H9 (cell line): Measurements from ENCODE around the gene VPS25. TPM values are rescaled to one million over a fixed set of nuclear protein-coding genes. Genes with fewer than 3 reads are reported as not detected.

ENCODE experiments used
- DNase-seq: peaks from one replicate; pipeline ENCODE4 v3.0.0-alpha.2; 2017
- H2AFZ ChIP-seq: one replicate; pipeline ENCODE4 v1.6.1; 2013; ENCODE audit warnings: mild to moderate bottlenecking, low read length, control low read depth, moderate library complexity
- H2AK5ac ChIP-seq: 2 replicates; pipeline ENCODE4 v1.6.1; 2013; ENCODE audit warnings: low read length, control low read depth, mixed read lengths; ENCODE audit not compliant: insufficient read length
- H2BK120ac ChIP-seq: one replicate; pipeline ENCODE4 v1.6.1; 2013; ENCODE audit warnings: low read depth, mild to moderate bottlenecking, low read length, control low read depth, inconsistent platforms; ENCODE audit not compliant: poor library complexity, severe bottlenecking
- H2BK12ac ChIP-seq: 2 replicates; pipeline ENCODE4 v1.6.1; 2013; ENCODE audit warnings: low read length, control low read depth, mixed read lengths, low read depth; ENCODE audit not compliant: insufficient read length
- H2BK15ac ChIP-seq: 2 replicates; pipeline ENCODE4 v1.6.1; 2013; ENCODE audit warnings: low read depth, low read length, control low read depth
- H2BK20ac ChIP-seq: one replicate; pipeline ENCODE4 v1.6.1; 2013; ENCODE audit warnings: low read depth, mild to moderate bottlenecking, low read length, control low read depth, inconsistent platforms; ENCODE audit not compliant: poor library complexity, severe bottlenecking
- H2BK5ac ChIP-seq: 2 replicates; pipeline ENCODE4 v1.6.1; 2013; ENCODE audit warnings: low read length, control low read depth, mixed read lengths; ENCODE audit not compliant: insufficient read length
- H3K14ac ChIP-seq: 2 replicates; pipeline ENCODE4 v1.6.1; 2013; ENCODE audit warnings: low read length, control low read depth; ENCODE audit not compliant: insufficient read depth
- H3K18ac ChIP-seq: 2 replicates; pipeline ENCODE4 v1.6.1; 2013; ENCODE audit warnings: low read depth, mild to moderate bottlenecking, mixed read lengths, low read length, control low read depth; ENCODE audit not compliant: insufficient read length
- H3K23ac ChIP-seq: 2 replicates; pipeline ENCODE4 v1.6.1; 2013; ENCODE audit warnings: low read length, control low read depth, mixed read lengths, low read depth; ENCODE audit not compliant: insufficient read length
- H3K23me2 ChIP-seq: 2 replicates; pipeline ENCODE4 v1.6.1; 2013; ENCODE audit warnings: low read depth, mild to moderate bottlenecking, mixed read lengths, low read length, control low read depth; ENCODE audit not compliant: insufficient read length, poor library complexity, severe bottlenecking
- H3K27ac ChIP-seq: 2 replicates; pipeline ENCODE4 v1.5.1; 2013; ENCODE audit warnings: low read length, control low read depth, mixed read lengths, low read depth; ENCODE audit not compliant: insufficient read length
- H3K27me3 ChIP-seq: 2 replicates; pipeline ENCODE4 v1.6.1; 2013; ENCODE audit warnings: low read length, control low read depth, inconsistent platforms; ENCODE audit not compliant: insufficient read depth
- H3K4ac ChIP-seq: 2 replicates; pipeline ENCODE4 v1.6.1; 2013; ENCODE audit warnings: low read depth, mild to moderate bottlenecking, control low read depth, inconsistent platforms, low read length, moderate library complexity
- H3K4me1 ChIP-seq: 2 replicates; pipeline ENCODE4 v1.6.1; 2013; ENCODE audit warnings: low read length, control low read depth, inconsistent platforms; ENCODE audit not compliant: insufficient read depth
- H3K4me2 ChIP-seq: 2 replicates; pipeline ENCODE4 v1.6.1; 2013; ENCODE audit warnings: low read length, control low read depth, mixed read lengths; ENCODE audit not compliant: insufficient read length, insufficient read depth
- H3K56ac ChIP-seq: 2 replicates; pipeline ENCODE4 v1.6.1; 2013; ENCODE audit warnings: low read depth, mild to moderate bottlenecking, mixed read lengths, low read length, control low read depth; ENCODE audit not compliant: insufficient read length
- H3K79me1 ChIP-seq: 2 replicates; pipeline ENCODE4 v1.6.1; 2013; ENCODE audit warnings: low read depth, mild to moderate bottlenecking, moderate library complexity, low read length, control low read depth, inconsistent platforms; ENCODE audit not compliant: insufficient read depth, poor library complexity, severe bottlenecking
- H3K79me2 ChIP-seq: 2 replicates; pipeline ENCODE4 v1.6.1; 2013; ENCODE audit warnings: low read length, control low read depth, inconsistent platforms; ENCODE audit not compliant: insufficient read depth
- H3K9ac ChIP-seq: 2 replicates; pipeline ENCODE4 v1.6.1; 2013; ENCODE audit warnings: low read length, control low read depth, mixed read lengths; ENCODE audit not compliant: insufficient read length; ENCODE audit errors: extremely low read depth
- H3K9me3 ChIP-seq: one replicate; pipeline ENCODE4 v1.6.1; 2013; ENCODE audit warnings: low read depth, low read length, inconsistent platforms; ENCODE audit not compliant: control insufficient read depth
- H3T11ph ChIP-seq: one replicate; pipeline ENCODE4 v1.6.1; 2013; ENCODE audit warnings: mild to moderate bottlenecking, low read length, control low read depth, inconsistent platforms
- H4K20me1 ChIP-seq: one replicate; pipeline ENCODE4 v1.6.1; 2013; ENCODE audit not compliant: control insufficient read depth, insufficient read length, insufficient read depth
- H4K5ac ChIP-seq: 2 replicates; pipeline ENCODE4 v1.6.1; 2013; ENCODE audit warnings: low read depth, mild to moderate bottlenecking, mixed read lengths, low read length, control low read depth; ENCODE audit not compliant: insufficient read length
- H4K8ac ChIP-seq: replicated peaks from 2 replicates; pipeline ENCODE4 v1.6.1; 2013; ENCODE audit warnings: low read length, control low read depth, mixed read lengths, low read depth; ENCODE audit not compliant: insufficient read length
- H4K91ac ChIP-seq: 2 replicates; pipeline ENCODE4 v1.6.1; 2013; ENCODE audit warnings: low read depth, mild to moderate bottlenecking, moderate library complexity, mixed read lengths, low read length, control low read depth; ENCODE audit not compliant: insufficient read length
- H3K27ac Mint-ChIP-seq, 3 experiments: 2 replicates in 2 of 3; 3 replicates in 1 of 3; pipeline ENCODE4 v1.8.0; 2020 to 2021; ENCODE audit warnings: mixed read lengths in 3 of 3, mild to moderate bottlenecking in 1 of 3, moderate library complexity in 1 of 3
- H3K27me3 Mint-ChIP-seq: 2 replicates; pipeline ENCODE4 v1.8.0; 2021; ENCODE audit warnings: low read depth, mild to moderate bottlenecking, moderate library complexity, mixed read lengths
- H3K36me3 Mint-ChIP-seq, 3 experiments: 2 replicates in 2 of 3; 3 replicates in 1 of 3; pipeline ENCODE4 v1.8.0; 2020 to 2021; ENCODE audit warnings: low read depth in 3 of 3, mixed read lengths in 3 of 3; ENCODE audit not compliant: insufficient read depth in 1 of 3
- H3K4me1 Mint-ChIP-seq, 2 experiments: 2 replicates each; pipeline ENCODE4 v1.8.0; 2020; ENCODE audit warnings: mixed read lengths in 2 of 2
- H3K4me3 Mint-ChIP-seq, 2 experiments: 2 replicates in 1 of 2; 3 replicates in 1 of 2; pipeline ENCODE4 v1.8.0; 2020 to 2021; ENCODE audit warnings: mild to moderate bottlenecking in 2 of 2, mixed read lengths in 2 of 2, moderate library complexity in 1 of 2
- H3K9me3 Mint-ChIP-seq, 2 experiments: 2 replicates in 1 of 2; 3 replicates in 1 of 2; pipeline ENCODE4 v1.8.0; 2020; ENCODE audit warnings: mild to moderate bottlenecking in 2 of 2, mixed read lengths in 2 of 2, moderate library complexity in 1 of 2
- WGBS: extraction: QIAGEN DNeasy Blood & Tissue Kit; methylation state at CpG from one replicate; pipeline ENCODE4 v1.1.7; 2013; ENCODE audit warnings: missing lambda C conversion rate, low lambda C conversion rate, mixed read lengths; ENCODE audit not compliant: insufficient read length; ENCODE audit errors: extremely low coverage; 5-methylcytosine and 5-hydroxymethylcytosine counted together
- total RNA-seq: library from RNA; stranded (reverse); gene quantifications from 2 replicates; pipeline ENCODE4 v1.2.1, GENCODE V29; 2021
- TF ChIP-seq, protein P1 (sequence below): fragments of 200-600 bp; sonication (generic); conservative IDR thresholded peaks from 3 replicates; pipeline ENCODE4 v1.8.0; 2021; ENCODE audit warnings: antibody characterized with exemption, mild to moderate bottlenecking

VPS25 gene
- total RNA-seq, 1 experiment from 2014 or later: 113 TPM

DNA sequence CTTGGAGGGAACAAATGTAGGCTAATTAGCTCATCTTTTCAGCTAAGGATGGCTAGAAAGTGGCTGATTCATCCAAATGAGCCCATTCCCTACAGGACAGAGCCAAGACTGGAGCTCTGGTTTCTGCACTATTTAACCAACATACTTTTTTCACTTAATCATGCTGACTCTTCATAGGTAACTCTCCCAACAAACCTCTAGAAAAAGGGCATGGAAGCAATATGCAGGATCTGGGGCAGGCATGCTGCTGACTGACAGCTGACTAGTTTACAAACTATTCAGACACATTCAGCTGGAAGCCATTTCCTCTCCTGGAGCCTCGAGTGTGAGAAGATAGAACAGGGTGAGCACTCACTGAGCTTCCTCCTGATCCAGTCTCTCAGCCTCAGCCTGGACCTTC, 44.6 kb downstream of the VPS25 start:
- no peak overlapping the region for H2AK5ac ChIP-seq
- H2BK15ac ChIP-seq: no peak overlapping the region
- peaks cover 25 to 83% (median 65%) of the 10 kb centered on the region in 3 experiments; a peak in 6 of 7 replicates for H3K36me3 Mint-ChIP-seq
- no peak overlapping the region for H3K27ac Mint-ChIP-seq
- H3K27me3 ChIP-seq: no peaks in the 10 kb centered on the region
- H2BK5ac ChIP-seq: no peak overlapping the region
- H3K23me2 ChIP-seq: no peaks in the 10 kb centered on the region
- H2BK12ac ChIP-seq: no peak overlapping the region
- no peak overlapping the region for H3K56ac ChIP-seq
- H3K4me1 Mint-ChIP-seq: no peaks in the 10 kb centered on the region
- H4K8ac ChIP-seq: no peak overlapping the region
- no peak for DNase-seq
- no peaks in the 10 kb centered on the region for H3K79me2 ChIP-seq
- no peaks in the 10 kb centered on the region for H4K20me1 ChIP-seq
- H3K9me3 ChIP-seq: no peaks in the 10 kb centered on the region
- no peak overlapping the region for H3K14ac ChIP-seq
- H3K23ac ChIP-seq: no peak overlapping the region
- H3K4me2 ChIP-seq: no peak overlapping the region
- H3K9ac ChIP-seq: no peak overlapping the region
- no peak overlapping the region for H3K27ac ChIP-seq
- H3T11ph ChIP-seq: no peak overlapping the region
- H2BK120ac ChIP-seq: no peak overlapping the region
- TF ChIP-seq, protein P1, sequence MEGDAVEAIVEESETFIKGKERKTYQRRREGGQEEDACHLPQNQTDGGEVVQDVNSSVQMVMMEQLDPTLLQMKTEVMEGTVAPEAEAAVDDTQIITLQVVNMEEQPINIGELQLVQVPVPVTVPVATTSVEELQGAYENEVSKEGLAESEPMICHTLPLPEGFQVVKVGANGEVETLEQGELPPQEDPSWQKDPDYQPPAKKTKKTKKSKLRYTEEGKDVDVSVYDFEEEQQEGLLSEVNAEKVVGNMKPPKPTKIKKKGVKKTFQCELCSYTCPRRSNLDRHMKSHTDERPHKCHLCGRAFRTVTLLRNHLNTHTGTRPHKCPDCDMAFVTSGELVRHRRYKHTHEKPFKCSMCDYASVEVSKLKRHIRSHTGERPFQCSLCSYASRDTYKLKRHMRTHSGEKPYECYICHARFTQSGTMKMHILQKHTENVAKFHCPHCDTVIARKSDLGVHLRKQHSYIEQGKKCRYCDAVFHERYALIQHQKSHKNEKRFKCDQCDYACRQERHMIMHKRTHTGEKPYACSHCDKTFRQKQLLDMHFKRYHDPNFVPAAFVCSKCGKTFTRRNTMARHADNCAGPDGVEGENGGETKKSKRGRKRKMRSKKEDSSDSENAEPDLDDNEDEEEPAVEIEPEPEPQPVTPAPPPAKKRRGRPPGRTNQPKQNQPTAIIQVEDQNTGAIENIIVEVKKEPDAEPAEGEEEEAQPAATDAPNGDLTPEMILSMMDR: no peak
- no peak overlapping the region for H3K18ac ChIP-seq
- H3K79me1 ChIP-seq: no peaks in the 10 kb centered on the region
- H3K9me3 Mint-ChIP-seq: no peaks in the 10 kb centered on the region
- no CpG with 5 or more reads among the region's 1 CpG for WGBS
- no peak overlapping the region for H3K4me3 Mint-ChIP-seq
- H3K27me3 Mint-ChIP-seq: no peaks in the 10 kb centered on the region
- no peaks in the 10 kb centered on the region for H3K4me1 ChIP-seq
- H4K5ac ChIP-seq: no peak overlapping the region
- H4K91ac ChIP-seq: no peak overlapping the region
- H2AFZ ChIP-seq: no peak overlapping the region
- no peak overlapping the region for H3K4ac ChIP-seq
- H2BK20ac ChIP-seq: no peak overlapping the region
